Muscle of back (tissue), 11 donors: ENCODE measurements around the gene NCBP2. TPM values are rescaled to one million over a fixed set of nuclear protein-coding genes. Genes with fewer than 3 reads are reported as not detected.

Experiments
- DNase-seq, 3 donors: peaks; one replicate each; pipeline versions ENCODE4 v3.0.0 to v3.0.0-alpha.2; 2013
- polyA plus RNA-seq, 10 donors: library from polyadenylated mRNA; unstranded; fragments of 120-200 nt; gene quantifications; one replicate each; pipeline ENCODE4 v1.2.1, GENCODE V29; 2013; ENCODE audit not compliant: insufficient read length in 10 of 10

Gene NCBP2
- polyA plus RNA-seq, 10 donors = 63.1 to 95.3 (median 73.6) TPM

DNA sequence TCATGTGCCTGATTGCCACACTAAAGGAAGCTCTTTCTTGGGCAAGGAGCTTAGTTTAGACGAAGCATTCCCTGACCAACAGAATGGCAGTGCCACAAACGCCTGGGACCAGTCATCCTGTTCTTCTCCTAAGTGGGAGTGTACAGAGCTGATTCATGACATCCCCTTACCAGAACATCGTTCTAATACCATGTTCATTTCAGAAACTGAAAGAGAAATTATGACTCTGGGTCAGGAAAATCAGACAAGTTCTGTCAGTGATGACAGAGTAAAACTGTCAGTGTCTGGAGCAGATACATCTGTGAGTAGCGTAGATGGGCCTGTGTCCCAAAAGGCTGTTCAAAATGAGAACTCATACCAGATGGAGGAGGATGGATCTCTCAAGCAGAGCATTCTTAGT lies 56.2 kb downstream of the NCBP2 start:
- DNase-seq = no peak

Other genes with a start within 250 kb of the NCBP2 start
- 1 to 10 TPM; 1.6 to 4.4 (median 1.9) TPM for gene CEP19, start 230.3 kb downstream of the NCBP2 start, polyA plus RNA-seq
- 10 to 100 TPM; 13.6 to 23.2 (median 17.5) TPM for gene PIGX, start 230.2 kb downstream of the NCBP2 start, polyA plus RNA-seq
- gene PAK2, start 202.7 kb downstream of the NCBP2 start, polyA plus RNA-seq = 10 to 100 TPM; 45.2 to 66.3 (median 53.6) TPM
- gene SENP5, start 74.6 kb downstream of the NCBP2 start, polyA plus RNA-seq = 10 to 100 TPM; 12.9 to 25.3 (median 16.7) TPM
- gene PIGZ, start 26.3 kb upstream of the NCBP2 start, polyA plus RNA-seq = 1 to 10 TPM in 6 of 10 donors, under 1 TPM in 4; 0.54 to 1.7 (median 1.0) TPM
- gene MELTF, start 87.3 kb upstream of the NCBP2 start, polyA plus RNA-seq = 10 to 100 TPM in 2 of 10 donors, 1 to 10 TPM in 8; 4.3 to 11.1 (median 6.7) TPM